Suppressor macrophage treated with lipopolysaccharide for 1 hour (primary cell): ENCODE measurements around the gene SYT8.

ENCODE experiments used
- DNase-seq, 3 donors: peaks; one replicate each; pipeline ENCODE4 v3.0.0-alpha.2; 2020 to 2022

Gene SYT8

GRCh38 chr11:1832920-1833295 lies 1.9 kb upstream of the SYT8 start:
- peak in 2 of 3 donors; percentile 39 to 50 for DNase-seq

- no peak for DNase-seq
Measured at GRCh38 chr11:1834062-1834610, 654 bp upstream of the SYT8 start.

- DNase-seq: no peak
Measured at GRCh38 chr11:1835671-1836010, 851 bp downstream of the SYT8 start.

GRCh38 chr11:1836011-1836945 lies 1.5 kb downstream of the SYT8 start:
- DNase-seq: no peak

- peak; percentile 71 to 79 (median 74) for DNase-seq
Measured at GRCh38 chr11:1837171-1838076, 2.6 kb downstream of the SYT8 start.

GRCh38 chr11:1838077-1838425 lies 3.3 kb downstream of the SYT8 start:
- DNase-seq: no peak

GRCh38 chr11:1838426-1839144 lies 3.8 kb downstream of the SYT8 start, which contains the start of gene TNNI2:
Gene TNNI2, plus strand, starts transcription at chr11:1838981. Its CDS starts 716 bp downstream, at chr11:1839697.
- no peak for DNase-seq

GRCh38 chr11:1839204-1839923 lies 4.6 kb downstream of the SYT8 start:
- DNase-seq: no peak

GRCh38 chr11:1839924-1840779 lies 5.4 kb downstream of the SYT8 start:
- peak; percentile 87 to 92 (median 89) for DNase-seq

GRCh38 chr11:1840780-1841480 lies 6.1 kb downstream of the SYT8 start:
- no peak for DNase-seq

GRCh38 chr11:1841511-1842148 lies 6.8 kb downstream of the SYT8 start:
- no peak for DNase-seq

- DNase-seq: no peak
Measured at GRCh38 chr11:1842149-1843097, 7.6 kb downstream of the SYT8 start.

- no peak for DNase-seq
Measured at GRCh38 chr11:1843098-1843473, 8.3 kb downstream of the SYT8 start.

- no peak for DNase-seq
Measured at GRCh38 chr11:1843796-1844195, 9.0 kb downstream of the SYT8 start.

- peak; percentile 67 to 78 (median 72) for DNase-seq
Measured at GRCh38 chr11:1844221-1845094, 9.7 kb downstream of the SYT8 start.

GRCh38 chr11:1845095-1845429 lies 10.3 kb downstream of the SYT8 start:
- DNase-seq: no peak

- DNase-seq: no peak
Measured at GRCh38 chr11:1845561-1846452, 11.0 kb downstream of the SYT8 start.
